GM21526 (cell line): ENCODE data around the gene TAP2.

Experiments used
- ATAC-seq: cut with Tn5 transposase; IDR thresholded peaks from one replicate; pipeline ENCODE4 v1.9.1; 2021; ENCODE audit warnings: moderate library complexity; ENCODE audit not compliant: unreplicated experiment, low FRiP score

TAP2 gene

GRCh38 chr6:32854376-32855178 lies 16.0 kb upstream of the TAP2 start:
- peak; percentile 15 for ATAC-seq

- peak; percentile 70 for ATAC-seq
These were observed 15.2 kb upstream of the TAP2 start, which contains the start of the genes PSMB9 and TAP1 for GRCh38 chr6:32853541-32854375. Gene PSMB9, plus strand, starts transcription at chr6:32854192. Its CDS starts 38 bp downstream, at chr6:32854230. Gene TAP1, minus strand, starts transcription at chr6:32853704. Its CDS starts 68 bp downstream, at chr6:32853636.

DNA sequence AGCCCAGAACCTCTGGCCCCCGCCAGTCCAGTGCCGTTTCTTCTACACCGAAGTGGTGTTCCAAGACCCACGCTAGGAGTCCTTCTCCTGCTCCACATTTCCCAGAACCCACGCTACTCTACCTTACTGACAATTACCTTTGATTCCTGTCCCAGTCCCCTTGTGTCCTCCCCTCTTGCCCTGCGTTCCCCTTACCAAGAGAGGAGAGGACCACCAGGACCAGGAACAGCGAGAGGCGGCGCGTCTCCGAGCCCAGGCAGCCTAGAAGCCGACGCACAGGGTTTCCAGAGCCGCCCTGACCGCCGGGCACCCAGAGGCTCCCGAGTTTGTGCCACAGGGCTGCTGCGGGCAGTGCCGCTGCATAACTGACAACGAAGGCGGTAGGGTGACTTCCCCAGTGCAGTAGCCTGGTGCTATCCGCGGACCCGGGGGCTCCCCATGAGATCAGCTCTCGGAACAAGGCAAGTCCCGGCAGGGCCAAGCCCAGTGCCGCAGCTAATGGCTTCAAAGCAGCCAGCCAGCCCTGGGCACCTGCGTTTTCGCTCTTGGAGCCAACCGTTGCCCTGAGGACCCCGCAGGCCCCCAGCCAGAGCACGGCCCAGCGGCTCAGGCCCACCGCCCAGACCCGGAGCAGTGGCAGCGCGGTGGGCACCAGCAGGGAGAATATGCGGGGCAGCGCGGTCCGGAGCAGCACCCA lies 14.5 kb upstream of the TAP2 start:
- ATAC-seq = peak; percentile 13

DNA sequence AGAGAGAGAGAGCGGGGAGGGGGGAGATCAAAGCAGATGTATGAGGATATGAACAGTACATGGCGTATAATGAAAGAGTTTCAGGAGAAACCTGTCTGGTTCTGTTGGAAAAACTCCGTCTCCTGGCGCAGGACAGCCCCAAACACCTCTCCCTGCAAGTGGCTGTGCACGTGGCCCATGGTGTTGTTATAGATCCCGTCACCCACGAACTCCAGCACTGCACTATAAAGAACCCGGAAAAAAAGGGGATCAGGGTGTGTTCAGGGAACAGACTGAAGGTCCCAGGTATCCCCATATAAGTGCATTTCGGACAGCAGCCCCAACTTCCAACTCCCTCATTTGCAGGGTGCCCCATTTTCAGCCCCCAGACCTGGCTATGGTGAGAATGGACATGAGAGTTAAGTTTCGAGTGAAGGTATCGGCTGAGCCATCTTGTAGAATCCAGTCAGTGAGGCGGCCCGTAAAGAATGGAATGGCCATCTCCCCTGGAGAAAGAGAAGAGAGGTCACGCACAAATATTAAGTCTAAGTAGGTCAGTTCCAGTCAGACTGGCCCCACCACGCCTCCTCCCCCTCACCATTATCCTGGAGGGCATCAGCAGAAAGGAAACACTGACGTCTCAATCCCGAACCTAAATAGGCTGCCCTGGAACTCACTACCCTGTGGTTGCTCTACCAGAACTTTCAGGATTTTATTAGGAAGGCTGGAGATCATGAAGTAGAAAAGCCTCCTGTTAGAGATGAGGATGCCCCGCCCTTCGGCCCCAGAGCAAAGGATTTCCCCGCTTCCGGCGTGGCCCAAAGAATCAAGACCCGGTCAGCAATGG lies 13.7 kb upstream of the TAP2 start:
- ATAC-seq = no peak

- no peak for ATAC-seq
These were observed 12.5 kb upstream of the TAP2 start for GRCh38 chr6:32851025-32851424.

- ATAC-seq = no peak
These were observed 10.6 kb upstream of the TAP2 start for GRCh38 chr6:32849126-32849525.

DNA sequence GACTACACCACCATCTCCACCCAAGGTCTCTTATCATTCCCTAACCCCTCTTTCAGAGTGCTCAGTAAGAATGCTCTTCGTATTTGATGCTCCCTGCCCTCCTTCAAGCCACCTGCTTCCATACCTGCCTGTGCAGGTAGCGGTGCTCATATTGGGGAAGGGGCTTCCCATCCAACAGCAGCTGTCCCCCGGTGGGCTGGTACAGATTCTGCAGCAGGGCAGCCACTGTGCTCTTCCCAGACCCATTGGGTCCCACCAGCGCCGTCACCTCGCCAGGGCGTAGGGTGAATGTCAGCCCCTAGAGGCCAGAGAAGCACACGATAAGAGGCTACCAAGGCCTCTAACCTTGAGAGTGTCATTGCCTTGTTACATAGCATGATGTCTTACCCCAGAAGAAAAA lies 9.3 kb upstream of the TAP2 start:
- no peak for ATAC-seq

GRCh38 chr6:32847004-32847403 lies 8.5 kb upstream of the TAP2 start:
- ATAC-seq = no peak

- no peak for ATAC-seq
These were observed 6.9 kb upstream of the TAP2 start for GRCh38 chr6:32845384-32845884.

DNA sequence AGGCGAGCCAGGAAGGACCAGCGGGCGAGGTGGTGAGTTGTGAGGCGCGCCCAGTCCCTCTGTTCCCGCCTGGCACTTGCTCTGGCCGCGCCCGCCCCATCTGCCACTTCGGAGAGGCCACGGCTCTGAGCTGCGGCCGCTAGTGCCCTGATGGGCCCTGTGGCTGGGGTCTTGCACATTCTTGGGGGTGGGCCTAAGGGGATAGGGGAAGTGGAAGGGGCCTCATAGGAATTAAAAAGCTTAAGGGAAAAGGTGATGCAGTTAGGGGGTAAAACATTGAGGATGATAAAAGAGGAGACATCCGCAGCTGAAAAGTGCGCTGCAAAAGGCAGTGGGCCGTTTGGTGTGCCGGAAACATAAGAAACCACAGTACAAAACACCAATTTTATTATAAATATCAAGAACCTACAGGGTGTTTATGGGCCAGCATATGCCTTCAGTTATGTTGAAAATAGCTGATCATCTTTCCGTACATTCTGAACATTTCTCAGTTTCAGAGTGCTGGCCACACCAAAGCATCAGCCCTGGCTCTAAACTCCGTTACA lies 6.4 kb upstream of the TAP2 start:
- ATAC-seq = no peak

- peak; percentile 61 for ATAC-seq
These were observed 5.7 kb upstream of the TAP2 start, which contains the start of gene PSMB8 for GRCh38 chr6:32843979-32844838. Gene PSMB8, minus strand, starts transcription at chr6:32844047. Its CDS starts 51 bp downstream, at chr6:32843996.

- no peak for ATAC-seq
These were observed 4.9 kb upstream of the TAP2 start for GRCh38 chr6:32843331-32843978.

DNA sequence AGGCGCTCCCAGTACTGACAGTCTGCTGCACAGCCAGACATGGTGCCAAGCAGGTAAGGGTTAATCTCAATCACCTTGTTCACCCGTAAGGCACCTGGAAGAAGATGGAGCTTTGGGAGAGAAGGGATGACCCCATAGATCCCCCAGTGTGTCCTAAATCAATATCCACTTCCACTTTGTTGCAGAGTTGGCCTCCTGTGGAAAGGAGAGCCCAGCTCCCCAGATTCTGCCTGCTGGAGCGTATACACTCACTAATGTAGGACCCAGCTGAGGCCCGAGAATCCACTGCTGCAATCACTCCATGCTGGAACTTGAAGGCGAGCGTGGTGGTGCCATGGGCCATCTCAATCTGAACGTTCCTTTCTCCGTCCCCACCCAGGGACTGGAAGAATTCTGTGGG lies 4.2 kb upstream of the TAP2 start:
- ATAC-seq = no peak

GRCh38 chr6:32842021-32842650 lies 3.6 kb upstream of the TAP2 start:
- no peak for ATAC-seq

GRCh38 chr6:32840604-32841246 lies 2.2 kb upstream of the TAP2 start:
- ATAC-seq = no peak

DNA sequence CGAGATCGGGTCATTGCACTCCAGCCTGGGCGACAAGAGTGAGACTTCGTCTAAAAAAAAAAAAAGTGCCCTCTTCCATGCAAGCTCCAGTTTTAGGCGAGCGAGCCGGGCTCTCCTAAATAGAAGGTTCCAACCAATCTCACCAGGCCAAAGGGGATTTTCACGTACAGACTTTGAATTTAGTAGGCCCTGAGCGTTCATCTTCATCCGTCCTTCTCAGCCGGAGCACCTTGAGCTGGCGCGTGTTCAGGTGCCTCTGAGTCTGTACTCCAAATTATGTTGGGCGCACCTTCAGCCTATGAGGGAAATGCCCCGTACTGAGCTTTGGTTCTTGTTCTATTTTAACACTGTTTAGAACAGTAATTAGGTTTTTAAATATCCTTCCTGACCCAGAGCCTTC lies 817 bp upstream of the TAP2 start:
- ATAC-seq = no peak

DNA sequence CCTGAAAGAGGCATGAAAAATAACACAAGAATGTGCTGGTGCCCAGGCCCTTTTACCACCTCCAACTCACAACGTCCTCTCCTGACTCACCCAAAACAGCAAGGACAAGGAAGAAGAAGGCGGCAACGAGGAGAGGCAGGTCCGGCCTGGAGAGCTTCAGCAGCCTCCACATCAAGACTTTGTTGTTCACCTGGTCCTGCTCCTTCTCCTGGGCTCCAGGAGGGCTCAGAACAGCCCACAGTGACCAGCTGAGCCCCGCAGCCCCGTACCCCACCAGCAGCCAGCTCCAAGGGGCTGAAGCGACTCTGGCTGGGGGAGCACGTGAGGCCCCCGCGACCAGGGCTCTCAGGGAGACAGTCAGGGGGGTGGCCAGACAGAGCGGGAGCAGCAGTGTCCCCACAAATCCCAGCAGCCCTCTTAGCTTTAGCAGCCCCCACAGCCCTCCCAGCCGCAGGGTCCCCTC lies 857 bp downstream of the TAP2 start:
- ATAC-seq = no peak
